HCEC 1CT (cell line): ENCODE measurements around the gene ANO1.

Experiments
- DNase-seq: peaks from one replicate; pipeline ENCODE4 v3.0.0-alpha.2; 2017

Gene ANO1

GRCh38 chr11:70119502-70119901 lies 41.4 kb downstream of the ANO1 start:
- DNase-seq, result no peak

- DNase-seq, result no peak
Measured at GRCh38 chr11:70120674-70121073, 42.6 kb downstream of the ANO1 start.

GRCh38 chr11:70122490-70123198 lies 44.5 kb downstream of the ANO1 start:
- DNase-seq, result no peak

DNA sequence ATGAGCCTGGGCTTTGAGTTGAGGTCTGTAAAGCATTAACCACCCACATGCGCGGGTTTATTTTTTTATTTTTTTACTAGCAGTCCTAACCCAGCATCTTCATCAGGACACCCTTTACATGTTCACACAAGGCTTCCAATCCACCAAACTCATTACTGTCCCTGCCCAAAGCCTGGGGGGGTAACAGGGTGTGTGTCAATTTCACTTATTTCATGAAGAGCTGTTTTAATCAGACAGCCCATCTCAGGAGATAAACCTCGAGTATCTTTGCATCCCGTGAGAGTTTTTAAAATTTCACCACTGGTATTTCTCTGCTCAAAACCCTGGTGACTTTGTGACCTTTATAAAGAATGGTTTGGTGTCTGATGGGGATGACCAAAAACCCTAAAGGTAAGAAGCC lies 45.6 kb downstream of the ANO1 start:
- DNase-seq, result no peak

DNA sequence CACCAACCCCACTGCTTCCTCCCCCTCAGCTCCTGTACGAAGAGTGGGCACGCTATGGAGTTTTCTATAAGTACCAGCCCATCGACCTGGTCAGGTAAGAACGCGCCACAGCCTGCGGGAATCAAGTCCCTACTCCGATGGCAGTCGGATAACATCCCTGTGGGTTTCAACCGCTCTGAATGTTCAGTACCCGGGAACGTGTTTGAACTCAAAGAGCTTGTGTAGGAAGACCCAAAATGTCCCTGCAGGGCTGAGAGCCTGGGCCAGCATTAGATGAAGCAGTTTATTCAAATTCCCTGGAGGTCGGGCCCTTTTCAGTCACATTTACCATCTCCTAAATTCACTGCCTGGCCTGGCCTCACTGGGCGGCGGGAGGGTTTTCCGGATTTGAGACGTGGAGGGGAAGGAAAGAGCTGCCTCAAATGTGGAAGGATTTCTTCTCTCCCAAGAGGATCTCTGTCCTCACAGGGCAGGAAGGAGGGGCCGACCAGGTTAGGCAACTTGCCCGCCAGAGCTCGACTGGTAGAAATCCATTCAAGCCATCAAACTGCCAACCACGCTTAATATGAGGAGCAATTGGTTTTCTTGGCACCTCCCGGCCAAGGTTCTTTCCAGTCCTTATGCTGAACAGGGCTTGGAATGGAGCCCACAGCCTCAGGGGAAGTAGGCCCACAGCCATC lies 46.3 kb downstream of the ANO1 start:
- no peak for DNase-seq

- no peak for DNase-seq
Measured at GRCh38 chr11:70126494-70126893, 48.4 kb downstream of the ANO1 start.

DNA sequence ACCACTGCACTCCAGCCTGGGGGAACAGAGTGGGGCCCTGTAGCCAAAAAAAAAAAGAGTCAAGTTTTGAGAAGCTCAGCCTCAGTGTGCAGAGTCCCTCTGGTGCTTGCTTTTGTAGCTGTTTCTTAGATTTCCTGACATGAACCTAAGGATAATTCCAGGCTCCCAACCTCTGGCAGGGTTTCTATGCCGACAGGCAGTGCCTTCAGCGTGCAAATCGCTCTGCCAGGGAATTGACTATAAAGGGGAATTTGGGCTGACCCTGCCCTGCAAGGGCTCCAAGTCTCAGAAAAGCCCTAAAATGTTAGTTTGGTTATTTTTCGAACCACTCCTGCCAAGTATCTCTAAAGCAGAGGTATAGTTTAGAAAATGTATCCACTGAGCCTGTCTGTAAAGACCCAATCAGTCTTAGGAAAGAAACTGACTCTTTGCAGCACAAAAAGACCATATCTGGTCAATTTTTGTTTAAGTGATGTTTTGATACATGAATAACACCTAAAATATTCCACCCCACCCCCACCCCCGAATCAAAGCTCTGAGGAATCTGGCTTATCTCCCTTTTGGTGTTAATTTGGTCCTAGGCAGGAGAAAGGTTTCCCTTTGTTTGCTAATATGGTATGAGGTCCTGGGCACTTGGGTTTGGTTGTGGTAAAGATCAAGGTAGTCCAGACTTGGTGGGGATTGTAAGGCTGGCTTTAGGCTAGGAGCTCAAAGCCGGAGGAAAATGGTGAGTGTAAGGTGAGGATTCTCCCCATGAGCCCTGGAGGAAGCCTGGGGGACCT lies 49.7 kb downstream of the ANO1 start:
- no peak for DNase-seq

GRCh38 chr11:70128435-70128906 lies 50.4 kb downstream of the ANO1 start:
- no peak for DNase-seq

GRCh38 chr11:70129051-70129592 lies 51.0 kb downstream of the ANO1 start:
- DNase-seq, result no peak

DNA sequence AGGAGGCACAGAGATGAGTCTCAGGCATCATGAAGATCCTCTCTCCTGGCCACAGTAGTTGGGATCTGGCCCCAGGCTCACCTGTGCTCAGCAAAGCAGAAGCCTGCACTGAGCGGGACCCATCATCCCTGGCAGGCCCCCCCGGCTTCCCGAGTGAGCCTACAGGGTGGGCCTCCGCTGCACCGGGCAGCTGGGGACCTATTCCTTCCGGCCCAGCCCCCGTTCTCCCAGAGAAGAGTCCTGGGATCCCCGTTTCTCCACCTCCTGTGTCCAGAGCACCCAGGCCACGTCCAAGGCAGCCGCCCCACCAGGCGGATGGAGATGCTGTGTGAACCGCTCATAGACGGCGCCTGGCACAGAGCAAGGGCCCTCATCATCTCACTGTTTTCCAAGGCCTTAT lies 52.5 kb downstream of the ANO1 start:
- no peak for DNase-seq

- DNase-seq, result no peak
Measured at GRCh38 chr11:70131606-70132190, 53.6 kb downstream of the ANO1 start.

- DNase-seq, result no peak
Measured at GRCh38 chr11:70132641-70133040, 54.5 kb downstream of the ANO1 start.

- DNase-seq, result no peak
Measured at GRCh38 chr11:70133771-70134335, 55.7 kb downstream of the ANO1 start.

- DNase-seq, result no peak
Measured at GRCh38 chr11:70134490-70134889, 56.4 kb downstream of the ANO1 start.

- no peak for DNase-seq
Measured at GRCh38 chr11:70135142-70135541, 57.0 kb downstream of the ANO1 start.

GRCh38 chr11:70135625-70136059 lies 57.5 kb downstream of the ANO1 start:
- no peak for DNase-seq

GRCh38 chr11:70137383-70137782 lies 59.3 kb downstream of the ANO1 start:
- no peak for DNase-seq

GRCh38 chr11:70138403-70138802 lies 60.3 kb downstream of the ANO1 start:
- DNase-seq, result no peak

- no peak for DNase-seq
Measured at GRCh38 chr11:70139785-70140410, 61.8 kb downstream of the ANO1 start.

- no peak for DNase-seq
Measured at GRCh38 chr11:70140711-70141485, 62.8 kb downstream of the ANO1 start.

GRCh38 chr11:70141486-70142220 lies 63.5 kb downstream of the ANO1 start:
- DNase-seq, result no peak
